Camera-type eye (tissue), 1 donor: ENCODE results near the gene PCDH7. TPM values are rescaled to one million over a fixed set of nuclear protein-coding genes. Genes with fewer than 3 reads are reported as not detected.

ENCODE experiments used
- total RNA-seq: library from RNA; depleted of rRNA; stranded (reverse); fragments of >200 nt; gene quantifications from one replicate; pipeline ENCODE4 v1.2.3, GENCODE V29; 2014

PCDH7 gene
- 84.9 TPM for total RNA-seq

GRCh38 chr4:30720021-30720660 is at the start of gene PCDH7:
TSS of gene PCDH7 (plus strand) at chr4:30720369. CDS start at chr4:30721423, 1,054 bp downstream.

